C1 segment of cervical spinal cord (tissue), 14 donors: Measurements from ENCODE around the gene RAB19.
"Not testable (repeated sequence)": the region's sequence is repeated elsewhere in the genome, so short reads cannot be mapped to it uniquely, and the experiment has no call there.

ENCODE experiments used
- DNase-seq, 14 donors: peaks; one replicate each; lab custom pipeline; 2025; lab: John Stamatoyannopoulos, UW

The RAB19 gene

DNA sequence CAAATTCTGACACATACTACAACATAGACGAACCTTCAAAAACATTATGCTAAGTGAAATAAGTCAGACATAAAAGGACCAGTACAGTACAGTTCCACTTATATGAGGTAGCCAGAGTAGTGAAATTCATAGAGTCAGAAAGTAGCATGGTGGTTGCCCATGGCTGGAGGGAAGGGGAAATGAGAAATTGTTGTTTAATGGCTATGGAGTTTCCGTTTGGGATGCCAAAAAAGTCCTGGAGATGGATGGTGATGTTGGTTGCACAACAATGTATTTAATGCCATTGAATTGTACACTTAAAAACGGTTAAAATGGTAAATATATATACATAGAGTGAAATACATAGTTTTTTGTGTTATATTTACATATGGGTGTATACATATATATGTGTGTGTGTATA is 3.5 kb upstream of the RAB19 start:
- DNase-seq, result no peak

DNA sequence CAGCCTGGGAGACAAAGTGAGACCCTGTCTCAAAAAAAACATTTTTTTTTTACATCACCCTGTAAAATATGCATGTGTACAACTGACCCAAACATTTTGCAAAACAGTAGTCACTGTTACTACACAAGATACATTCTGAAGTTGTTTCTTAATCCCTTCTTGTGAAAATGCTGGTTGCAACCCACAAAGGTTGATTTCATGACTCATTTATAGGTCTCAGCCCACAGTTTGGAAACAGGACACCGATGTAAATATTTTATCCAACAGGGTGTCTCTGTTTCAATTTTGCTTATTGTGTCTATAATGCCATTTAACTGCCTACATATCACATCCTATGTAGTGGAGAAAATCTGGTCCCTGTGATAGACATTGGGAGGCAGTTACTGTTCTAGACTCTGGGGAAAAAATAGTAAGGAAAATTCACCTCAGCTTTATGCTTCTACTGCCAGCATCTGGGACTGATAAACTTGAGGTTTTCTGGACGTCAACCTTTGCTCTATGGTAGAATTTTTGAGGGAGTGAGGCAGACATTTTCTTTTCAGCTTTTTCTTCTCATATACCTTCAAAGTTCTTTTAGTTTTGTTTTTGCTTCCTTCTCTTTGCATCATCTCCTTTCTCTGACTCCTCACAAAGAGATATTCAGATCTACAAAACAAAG is 1.6 kb upstream of the RAB19 start:
- no peak for DNase-seq

DNA sequence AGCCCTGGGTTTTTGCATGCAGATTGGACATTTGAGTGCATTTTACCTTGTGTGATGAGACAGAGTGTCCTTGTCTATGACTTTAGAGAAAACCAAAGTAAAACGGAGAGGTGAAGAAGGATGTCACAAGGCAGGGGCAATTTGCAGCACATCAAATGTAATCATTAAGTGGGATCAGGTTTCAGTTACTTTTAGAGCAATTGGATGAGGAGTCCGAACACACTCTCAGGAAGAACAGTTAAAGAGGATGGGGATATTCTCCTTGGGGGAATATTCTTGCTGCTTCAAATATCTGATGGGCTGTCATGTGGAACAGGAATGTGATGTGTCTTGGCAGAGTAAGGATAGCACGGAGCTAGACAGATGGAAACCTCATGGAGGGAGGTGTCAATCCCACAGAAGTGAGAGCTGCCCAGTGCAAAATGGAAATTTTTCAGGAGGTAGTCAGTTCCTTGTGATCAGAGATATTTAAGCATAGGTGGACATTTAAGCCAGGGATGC is 757 bp downstream of the RAB19 start:
- DNase-seq, result no peak

DNA sequence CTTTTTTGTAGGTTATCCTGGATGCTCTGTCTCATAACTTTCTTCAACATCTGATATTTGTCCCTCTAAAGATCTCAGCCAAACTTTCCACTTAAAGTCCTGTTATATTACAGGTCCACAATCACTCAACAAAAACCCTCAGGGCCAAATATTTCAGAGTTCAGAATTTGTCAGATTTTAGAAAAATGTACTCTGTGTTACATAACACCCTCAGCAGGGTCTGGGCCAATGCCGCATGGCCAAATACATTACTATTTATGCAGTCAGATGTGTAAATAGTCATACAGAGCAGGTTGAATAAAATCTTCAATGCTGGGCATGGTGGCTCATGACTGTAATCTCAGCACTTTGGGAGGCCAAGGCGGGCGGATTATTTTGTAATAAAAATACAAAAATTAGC is 11.5 kb downstream of the RAB19 start:
- DNase-seq, result no peak

DNA sequence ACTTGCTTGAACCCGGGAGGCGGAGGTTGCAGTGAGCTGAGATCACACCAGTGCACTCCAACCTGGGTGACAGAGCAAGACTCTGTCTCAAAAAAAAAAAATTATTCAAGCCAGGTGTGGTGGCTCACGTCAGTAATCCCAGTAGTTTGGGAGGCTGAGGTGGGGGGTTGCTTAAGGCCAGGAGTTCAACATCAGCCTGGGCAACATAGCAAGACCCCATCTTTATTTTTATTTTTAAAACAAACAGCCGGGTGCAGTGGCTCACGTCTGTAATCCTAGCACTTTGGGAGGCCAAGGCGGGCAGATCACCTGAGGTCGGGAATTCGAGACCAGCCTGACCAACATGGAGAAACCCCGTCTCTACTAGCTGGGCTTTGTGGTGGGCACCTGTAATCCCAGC is 12.0 kb downstream of the RAB19 start:
- DNase-seq, result not testable (repeated sequence)

DNA sequence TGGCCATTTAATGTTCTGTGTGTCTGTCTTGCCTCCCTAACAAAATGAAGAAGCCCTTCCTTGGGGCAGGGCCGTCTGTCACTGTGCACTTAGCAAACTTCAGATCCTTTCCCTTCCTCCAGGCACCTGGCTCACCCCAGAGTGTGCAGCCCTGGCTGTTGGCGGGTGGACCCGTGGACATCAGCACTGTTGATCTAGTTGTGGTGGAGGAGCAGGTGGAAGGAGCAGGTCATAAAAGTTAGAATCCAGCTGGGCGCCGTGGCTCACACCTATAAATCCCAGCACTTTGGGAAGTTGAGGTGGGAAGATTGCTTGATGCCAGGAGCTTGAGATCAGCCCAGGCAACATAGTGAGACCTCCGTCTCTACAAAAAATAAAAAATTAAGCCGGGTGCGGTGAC is 12.7 kb downstream of the RAB19 start:
- no peak for DNase-seq

DNA sequence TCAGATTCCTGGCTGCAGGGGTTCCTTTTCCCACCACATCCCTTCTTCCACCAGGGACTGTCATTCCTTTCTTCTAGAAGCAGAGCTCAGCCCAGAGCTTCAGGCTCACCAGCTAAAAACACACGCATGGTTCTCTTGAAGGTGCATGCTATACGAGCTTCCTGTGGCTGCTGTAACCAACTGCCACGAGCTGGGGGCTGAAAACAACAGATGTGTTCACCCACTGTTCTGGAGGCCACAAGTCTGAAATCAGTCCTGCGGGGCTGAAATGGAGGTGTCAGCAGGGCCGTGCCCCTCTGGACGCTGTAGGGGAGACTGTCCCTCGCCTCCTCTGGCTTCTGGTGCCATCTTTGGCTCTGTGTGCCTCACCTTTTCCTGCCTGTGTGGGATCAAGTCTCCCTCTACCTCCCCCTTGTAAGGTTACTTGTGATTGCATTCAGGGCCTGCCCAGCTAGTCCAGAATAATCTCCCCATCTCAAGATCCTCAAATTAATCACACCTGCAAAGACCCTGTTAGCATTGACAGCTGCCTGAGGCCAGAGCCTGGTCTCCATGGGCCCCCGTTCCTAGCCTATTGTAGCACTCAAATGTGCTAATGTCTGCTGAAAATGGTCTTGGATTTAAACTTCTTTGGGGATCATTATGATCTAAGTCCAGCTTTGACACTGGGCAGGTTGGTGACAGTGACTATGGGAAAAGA is 13.7 kb downstream of the RAB19 start:
- no peak for DNase-seq

DNA sequence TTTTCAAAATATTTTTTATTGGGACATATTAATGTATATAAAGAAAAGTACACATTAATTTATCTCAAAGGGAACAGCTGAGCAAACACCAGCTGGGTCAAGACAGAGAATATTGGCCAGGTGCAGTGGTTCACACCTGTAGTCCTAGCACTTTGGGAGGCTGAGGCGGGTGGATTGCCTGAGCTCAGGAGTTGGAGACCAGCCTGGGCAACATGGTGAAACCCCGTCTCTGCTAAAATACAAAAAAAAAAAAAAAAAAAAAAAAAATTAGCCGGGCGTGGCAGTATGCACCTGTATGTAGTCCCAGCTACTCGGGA is 14.3 kb downstream of the RAB19 start:
- not testable (repeated sequence) for DNase-seq

DNA sequence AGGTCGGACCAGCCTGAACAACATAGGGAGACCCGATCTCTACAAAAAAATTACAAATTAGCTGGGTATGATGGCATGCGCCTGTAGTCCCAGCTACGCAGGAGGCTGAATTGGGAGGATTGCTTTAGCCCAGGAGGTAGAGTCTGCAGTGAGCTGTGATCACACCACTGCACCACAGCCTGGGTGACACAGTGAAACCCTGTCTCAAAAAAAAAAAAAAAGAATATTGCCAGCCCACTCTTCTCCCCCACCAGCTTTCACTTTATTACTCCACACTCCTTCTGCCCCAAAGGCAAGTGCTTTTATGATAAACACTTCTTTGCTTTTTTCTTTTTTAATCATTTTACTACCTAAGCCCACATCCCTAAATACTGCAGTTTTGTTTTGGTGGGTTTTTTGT is 14.8 kb downstream of the RAB19 start:
- no peak for DNase-seq

DNA sequence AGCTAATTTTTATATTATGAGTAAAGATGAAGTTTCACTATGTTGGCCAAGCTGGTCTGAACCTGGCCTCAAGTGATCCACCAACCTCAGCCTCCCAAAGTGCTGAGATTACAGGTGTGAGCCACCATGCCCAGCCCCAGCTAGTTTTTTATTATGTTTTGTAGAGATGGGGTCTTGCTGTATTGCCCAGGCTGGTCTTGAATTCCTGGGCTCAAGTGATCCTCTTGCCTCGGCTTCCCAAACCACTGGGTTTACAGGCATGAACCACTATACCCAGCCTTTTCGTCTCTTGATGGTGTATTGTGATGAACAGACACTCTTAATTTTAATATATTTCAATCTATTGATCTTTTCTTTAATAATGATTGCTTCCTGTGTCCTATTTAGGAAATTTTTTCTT is 17.7 kb downstream of the RAB19 start:
- DNase-seq, result no peak

DNA sequence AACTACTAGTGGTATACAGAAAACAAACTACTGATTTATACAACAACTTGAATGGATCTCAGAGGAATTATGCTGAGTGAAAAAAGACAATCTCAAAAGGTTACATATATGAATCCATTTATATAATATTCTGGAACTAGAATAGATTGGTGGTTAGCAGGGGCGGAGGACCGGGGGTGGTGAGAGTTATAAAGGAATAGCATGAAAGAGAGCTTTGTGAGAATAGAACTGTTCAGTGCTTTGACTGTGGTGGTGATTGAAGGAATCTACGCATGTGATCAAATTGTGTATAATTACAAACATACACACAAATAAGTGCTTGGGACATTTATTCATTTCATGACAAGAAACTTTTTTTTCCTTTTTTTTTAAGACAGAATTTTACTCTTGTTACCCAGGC is 19.6 kb downstream of the RAB19 start:
- no peak for DNase-seq

DNA sequence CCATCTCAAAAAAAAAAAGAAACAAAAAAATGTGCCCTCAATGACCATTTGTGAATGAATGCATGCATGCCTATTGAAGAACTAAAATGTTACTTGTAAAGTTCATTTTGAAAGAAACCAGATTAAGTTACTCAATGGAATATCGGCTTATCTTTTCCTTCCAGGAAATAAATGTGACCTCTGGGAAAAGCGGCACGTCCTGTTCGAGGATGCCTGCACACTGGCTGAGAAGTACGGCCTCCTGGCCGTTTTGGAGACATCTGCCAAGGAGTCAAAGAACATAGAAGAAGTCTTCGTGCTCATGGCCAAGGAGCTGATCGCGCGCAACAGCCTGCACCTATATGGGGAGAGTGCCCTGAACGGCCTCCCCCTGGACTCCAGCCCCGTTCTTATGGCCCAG is 21.9 kb downstream of the RAB19 start:
- DNase-seq, result no peak

DNA sequence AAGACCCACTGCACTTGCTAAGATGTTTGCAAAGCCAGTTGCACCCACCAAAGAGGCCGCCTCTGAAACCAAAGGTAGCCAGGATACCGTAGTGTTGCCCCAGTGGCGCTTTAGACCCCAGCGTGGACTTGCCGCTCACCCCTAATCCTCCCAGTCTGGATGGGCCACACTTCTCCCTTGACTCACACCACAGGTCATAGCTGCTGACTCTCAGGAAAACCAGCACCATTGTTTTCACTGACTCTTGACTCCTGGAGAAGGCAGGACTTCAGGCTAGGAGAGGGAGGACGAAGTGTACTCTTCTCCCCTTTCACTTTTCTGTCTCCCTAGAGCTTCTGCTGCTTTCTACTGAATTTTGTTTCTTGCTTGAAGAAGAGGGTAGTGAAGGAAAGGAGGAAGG is 22.3 kb downstream of the RAB19 start:
- DNase-seq, result no peak

DNA sequence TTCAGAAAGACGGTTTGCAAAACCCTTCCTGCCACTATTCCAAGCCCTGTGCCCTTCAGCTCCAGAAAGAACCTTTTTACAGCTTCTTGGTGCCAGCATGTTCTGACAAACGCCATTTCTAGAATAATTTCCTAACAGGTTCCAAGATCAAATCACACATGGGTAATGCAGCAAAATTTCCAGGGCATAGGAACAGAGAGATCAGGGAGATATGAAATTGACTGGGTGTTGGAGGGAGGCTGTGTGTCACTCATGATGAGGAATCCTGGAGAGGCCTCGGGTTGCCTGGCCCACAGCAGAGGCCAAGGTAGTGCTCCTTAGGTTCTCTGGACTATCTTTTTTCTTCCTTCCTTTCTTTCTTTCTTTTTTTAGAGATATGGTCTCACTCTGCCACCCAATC is 29.5 kb downstream of the RAB19 start:
- DNase-seq, result no peak

DNA sequence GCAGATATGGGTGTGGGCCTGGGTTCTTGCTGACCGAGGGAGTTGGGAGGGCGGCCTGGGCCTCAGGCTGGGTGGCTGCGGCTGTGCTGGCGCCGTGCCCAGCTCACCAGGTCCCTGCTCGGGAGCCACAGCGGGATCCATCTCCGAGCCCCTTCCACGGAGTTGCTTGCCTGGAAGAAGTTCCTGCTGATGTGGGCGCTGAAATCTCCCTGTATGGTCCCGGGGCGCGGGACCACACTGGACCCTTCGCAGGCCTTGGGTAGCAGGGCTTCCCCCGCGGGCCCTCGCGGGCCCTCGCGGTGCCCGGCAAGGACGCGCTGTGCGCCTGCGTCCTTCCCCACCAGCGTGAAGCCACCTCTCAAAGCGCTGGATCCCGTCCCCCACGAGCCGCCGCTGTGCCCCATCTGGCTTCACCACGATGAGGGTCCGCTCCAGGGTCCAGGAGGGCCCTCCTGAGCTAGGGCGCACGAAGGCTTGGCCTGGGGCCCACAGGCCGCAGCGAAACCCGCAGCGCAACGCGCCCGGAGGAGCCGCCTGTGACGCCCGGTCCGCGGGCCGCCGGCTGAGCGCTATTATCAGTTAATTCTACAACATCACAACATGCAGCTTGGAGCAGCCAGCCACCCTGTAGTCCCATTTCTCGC is 31.5 kb downstream of the RAB19 start:
- no peak for DNase-seq

DNA sequence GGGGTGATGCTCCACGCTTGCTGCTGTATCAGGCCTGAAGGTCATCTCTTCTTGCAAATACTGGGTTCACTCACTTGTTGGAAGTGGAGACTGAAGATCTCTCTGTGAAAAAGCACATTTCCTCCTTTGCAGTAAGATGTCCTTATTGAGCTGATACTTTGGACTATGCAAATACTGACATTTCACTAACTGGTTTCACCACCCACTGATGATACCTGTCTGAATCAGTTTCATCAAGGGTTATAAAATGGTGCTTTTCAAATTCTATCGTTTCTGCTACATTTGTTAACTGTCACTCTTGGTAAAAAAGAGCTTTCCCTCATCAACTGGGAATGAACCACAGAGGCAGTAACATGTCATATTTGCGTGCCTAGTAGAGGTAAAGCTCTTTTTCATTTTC is 35.5 kb downstream of the RAB19 start:
- no peak for DNase-seq

DNA sequence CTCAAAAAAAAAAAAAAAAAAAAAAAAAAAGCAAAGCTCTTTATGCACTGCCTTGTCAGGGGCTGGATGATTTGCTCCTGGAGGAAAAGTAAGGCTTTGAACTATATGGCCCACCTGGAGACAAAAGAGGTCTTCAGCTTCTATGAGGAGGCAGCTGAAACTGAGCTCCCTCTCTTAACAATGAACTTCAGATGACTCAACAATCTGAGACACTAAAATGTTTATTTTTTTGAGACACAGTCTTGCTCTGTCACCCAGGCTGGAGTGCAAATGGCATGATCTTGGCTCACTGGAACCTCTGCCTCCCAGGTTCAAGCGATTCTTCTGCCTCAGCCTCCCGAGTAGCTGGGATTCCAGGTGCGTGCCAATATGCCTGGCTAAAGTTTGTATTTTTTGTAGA is 36.7 kb downstream of the RAB19 start:
- DNase-seq, result no peak

DNA sequence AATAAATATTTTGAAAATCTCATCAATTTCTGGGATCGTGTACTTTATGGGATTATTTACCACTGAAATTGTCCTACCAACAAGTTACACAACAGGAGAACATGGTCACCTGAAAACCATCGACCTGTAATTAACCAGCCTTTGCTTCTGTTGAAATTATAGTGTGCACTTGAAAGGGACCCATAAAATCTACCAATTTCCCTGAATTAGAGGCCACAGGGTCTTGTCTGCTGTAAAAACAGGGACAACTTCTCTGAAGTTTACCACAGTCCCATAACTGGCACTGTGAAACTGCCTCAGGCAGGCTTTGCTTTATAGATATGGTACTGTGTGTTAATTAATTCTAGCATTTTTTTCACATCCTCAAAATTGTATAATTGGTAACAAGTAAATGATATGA is 37.7 kb downstream of the RAB19 start:
- DNase-seq, result no peak

DNA sequence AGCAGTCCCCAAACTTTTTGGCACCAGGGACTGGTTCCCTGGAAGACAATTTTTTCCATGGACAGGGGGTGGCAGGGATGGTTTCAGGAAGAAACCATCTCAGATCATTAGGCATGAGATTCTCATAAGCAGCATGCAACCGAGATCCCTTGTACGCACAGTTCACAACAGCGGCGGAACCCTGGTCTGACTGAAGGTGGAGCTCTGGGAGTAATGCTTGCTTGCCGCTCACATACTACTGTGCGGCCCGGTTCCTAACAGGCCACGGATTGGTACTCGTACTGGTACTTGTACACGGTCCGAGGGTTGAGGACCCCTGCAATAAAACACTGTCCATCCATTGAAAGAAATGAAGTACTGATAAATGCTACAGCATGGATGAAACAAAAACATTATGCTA is 42.6 kb downstream of the RAB19 start:
- DNase-seq, result no peak

DNA sequence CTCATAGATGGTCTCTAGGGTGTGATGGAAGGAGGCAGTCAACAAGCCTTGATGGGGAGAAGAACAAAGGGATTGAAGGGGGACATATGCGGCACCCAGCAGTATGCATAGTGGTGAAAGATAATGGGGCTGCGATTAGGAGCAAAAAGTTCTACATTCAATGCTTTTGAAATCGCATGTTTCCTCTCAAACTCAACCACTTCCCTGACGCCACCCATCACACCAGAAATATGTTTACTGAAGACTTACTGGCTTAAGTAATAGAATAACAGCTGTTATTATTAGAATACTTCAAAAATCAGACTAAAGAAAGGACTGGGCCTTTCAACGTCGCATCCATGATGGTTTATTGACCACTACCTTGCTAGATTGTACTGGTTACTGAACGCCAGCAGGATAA is 44.0 kb downstream of the RAB19 start:
- no peak for DNase-seq

DNA sequence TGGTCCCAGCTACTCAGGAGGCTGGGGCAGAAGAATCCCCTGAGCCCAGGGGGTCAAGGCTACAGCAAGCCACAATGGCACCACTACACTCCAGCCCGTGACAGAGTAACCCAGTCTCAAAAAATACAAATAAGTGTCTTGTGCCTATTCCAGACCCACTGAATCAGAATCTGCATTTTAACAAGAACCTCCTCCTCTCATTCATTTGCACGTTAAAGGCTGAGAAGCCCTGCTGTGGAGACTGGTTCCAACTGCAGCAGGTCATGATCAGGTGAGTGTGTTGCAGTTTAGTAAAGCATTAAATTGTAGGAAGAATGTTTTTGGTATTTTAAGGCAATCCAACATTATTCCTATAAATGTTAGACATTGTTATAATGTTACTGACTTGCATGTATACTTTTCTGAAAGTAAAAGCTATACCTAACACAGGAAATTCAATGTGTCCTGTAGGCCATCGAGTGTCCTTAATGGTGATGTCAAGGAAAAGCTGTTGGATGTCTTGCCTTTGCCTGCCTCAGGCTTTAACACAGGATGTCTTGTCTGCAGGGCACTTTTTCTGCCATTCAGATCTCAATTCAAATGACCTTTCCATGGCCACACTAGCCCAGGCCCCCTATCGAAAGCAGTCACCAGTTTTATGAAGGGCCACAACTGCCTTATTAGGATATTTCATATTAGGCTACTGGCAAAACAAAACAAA is 45.1 kb downstream of the RAB19 start:
- no peak for DNase-seq

DNA sequence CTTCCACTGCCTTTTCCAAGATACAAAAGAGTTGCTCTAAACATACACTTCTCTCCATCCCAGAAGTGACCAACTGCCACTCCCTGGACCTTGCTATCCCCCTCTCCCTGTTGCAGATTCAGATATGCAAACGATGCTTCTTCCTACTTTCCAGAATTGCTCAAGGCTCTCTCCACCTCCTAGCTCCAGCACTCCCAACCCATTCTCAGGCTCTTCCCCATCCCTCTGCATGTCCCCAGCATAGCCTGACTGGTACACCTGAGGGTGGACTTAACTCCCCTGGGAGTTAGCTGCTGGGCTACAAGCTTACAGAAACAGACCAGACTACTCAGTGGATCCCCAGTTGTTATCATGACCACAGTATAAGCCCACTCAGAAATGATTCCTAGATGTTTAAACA is 47.9 kb downstream of the RAB19 start:
- no peak for DNase-seq

DNA sequence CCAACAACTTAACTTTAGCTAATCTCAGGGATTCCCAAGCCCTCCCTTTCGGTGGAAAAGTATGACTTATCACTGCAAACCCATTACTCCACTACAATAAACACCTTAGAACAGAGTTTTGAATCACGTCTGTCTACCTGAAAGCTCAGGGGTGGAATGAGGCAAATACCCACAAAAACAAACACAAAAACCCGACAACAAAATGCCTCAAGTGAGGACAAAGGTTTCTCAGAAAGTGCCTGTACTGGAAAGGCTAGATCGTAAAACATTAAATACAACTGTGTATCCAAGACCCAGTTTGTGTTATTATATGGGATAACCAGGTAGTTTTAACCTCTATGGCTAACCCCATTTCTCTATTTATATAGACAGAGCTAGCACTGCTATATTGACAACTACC is 49.4 kb downstream of the RAB19 start:
- no peak for DNase-seq
